Epithelial cell of proximal tubule (primary cell): Measurements from ENCODE around the gene ZNF804B. TPM values are rescaled to one million over a fixed set of nuclear protein-coding genes. Genes with fewer than 3 reads are reported as not detected.
A peak's percentile ranks its signal among the peaks of the same experiment; 100 is the strongest.

ENCODE experiments used
- DNase-seq: peaks from one replicate; pipeline ENCODE4 v3.0.0-alpha.2; 2011; ENCODE audit warnings: low read depth
- H3K4me3 ChIP-seq: 2 replicates; pipeline ENCODE4 v1.5.1; 2011; ENCODE audit warnings: low read depth, mild to moderate bottlenecking, low read length
- CTCF ChIP-seq: conservative IDR thresholded peaks from 2 replicates; pipeline ENCODE4 v1.5.1; 2012; ENCODE audit warnings: low read depth, mild to moderate bottlenecking, low read length
- total RNA-seq: library from RNA; depleted of rRNA; stranded (reverse); fragments of >200 nt; gene quantifications from 2 replicates; pipeline ENCODE4 v1.2.3, GENCODE V29; 2015

Gene ZNF804B
- total RNA-seq, 1 donor from 2014 or later: not detected

GRCh38 chr7:89028319-89028718 is 268.8 kb downstream of the ZNF804B start:
- no peak overlapping the region for H3K4me3 ChIP-seq
- no peak for TF ChIP-seq CTCF
- no peak for DNase-seq

GRCh38 chr7:89029864-89030263 is 270.4 kb downstream of the ZNF804B start:
- no peak for TF ChIP-seq CTCF
- H3K4me3 ChIP-seq: no peak overlapping the region
- peak; percentile 25 for DNase-seq

- TF ChIP-seq CTCF: no peak
- no peak for DNase-seq
- H3K4me3 ChIP-seq: no peak overlapping the region
These were observed 281.7 kb downstream of the ZNF804B start for GRCh38 chr7:89041240-89041639.

- H3K4me3 ChIP-seq: no peak overlapping the region
- no peak for TF ChIP-seq CTCF
- no peak for DNase-seq
These were observed 283.4 kb downstream of the ZNF804B start for GRCh38 chr7:89042940-89043339.

GRCh38 chr7:89049043-89049442 is 289.5 kb downstream of the ZNF804B start:
- H3K4me3 ChIP-seq: no peak overlapping the region
- TF ChIP-seq CTCF: no peak
- peak; percentile 12 for DNase-seq

- DNase-seq: no peak
- TF ChIP-seq CTCF: no peak
- no peak overlapping the region for H3K4me3 ChIP-seq
These were observed 293.6 kb downstream of the ZNF804B start for GRCh38 chr7:89053130-89053529.

GRCh38 chr7:89054361-89054760 is 294.9 kb downstream of the ZNF804B start:
- no peak for DNase-seq
- H3K4me3 ChIP-seq: no peak overlapping the region
- TF ChIP-seq CTCF: no peak
